Kidney (tissue), 14 donors: Measurements from ENCODE around the gene CDC42EP1. TPM values are rescaled to one million over a fixed set of nuclear protein-coding genes. Genes with fewer than 3 reads are reported as not detected.
"Not testable (repeated sequence)": the region's sequence is repeated elsewhere in the genome, so short reads cannot be mapped to it uniquely, and the experiment has no call there.

Source experiments
- DNase-seq, 5 donors: peaks; one replicate each; pipeline ENCODE4 v3.0.0-alpha.2; 2013 to 2020
- FAIRE-seq: peaks from 2 replicates; lab custom pipeline; 2012; peaks lifted over from hg19 to GRCh38; lab: Jason Lieb, UNC
- H3K27ac ChIP-seq, 2 donors: one replicate each; pipeline ENCODE4 v1.7.0; 2013; ENCODE audit warnings: low read depth in 2 of 2, low read length in 2 of 2, inconsistent platforms in 1 of 2
- H3K27me3 ChIP-seq: one replicate; pipeline ENCODE4 v1.7.1; 2013; ENCODE audit warnings: low read length, inconsistent platforms; ENCODE audit not compliant: control insufficient read depth, insufficient read depth
- H3K36me3 ChIP-seq, 3 donors: one replicate each; pipeline versions ENCODE4 v1.7.0 to v1.7.1; 2013; ENCODE audit warnings: low read length in 3 of 3, control low read depth in 1 of 3, inconsistent platforms in 1 of 3; ENCODE audit not compliant: insufficient read depth in 3 of 3, control insufficient read depth in 2 of 3
- H3K4me1 ChIP-seq, 3 donors: one replicate each; pipeline versions ENCODE4 v1.7.0 to v1.7.1; 2013; ENCODE audit warnings: low read length in 3 of 3, inconsistent platforms in 1 of 3, low read depth in 1 of 3; ENCODE audit not compliant: control insufficient read depth in 2 of 3, insufficient read depth in 2 of 3
- H3K4me3 ChIP-seq, 3 donors: one replicate each; pipeline versions ENCODE4 v1.7.0 to v1.8.1; 2013; ENCODE audit warnings: low read length in 3 of 3, control low read depth in 1 of 3, inconsistent platforms in 1 of 3
- H3K9ac ChIP-seq, 3 donors: one replicate each; pipeline versions ENCODE4 v1.7.0 to v1.7.1; 2013; ENCODE audit warnings: low read length in 3 of 3, control low read depth in 1 of 3, inconsistent platforms in 1 of 3
- H3K9me3 ChIP-seq, 3 donors: one replicate each; pipeline versions ENCODE4 v1.7.0 to v1.7.1; 2013; ENCODE audit warnings: low read length in 3 of 3, control low read depth in 1 of 3, inconsistent platforms in 1 of 3; ENCODE audit not compliant: control insufficient read depth in 2 of 3, insufficient read depth in 1 of 3
- intact Hi-C: fragments of 100-400 bp; cut with DNase I; formaldehyde crosslinking; loops from one replicate; pipeline ENCODE4 v1.11.1; 2022
- polyA plus RNA-seq: library from polyadenylated mRNA; stranded (reverse); fragments of 350-450 nt; fragmentation: Illumina TruSeq; extraction: RNeasy Lipid Tissue Mini Kit (QIAGEN cat#74804); gene quantifications from one replicate; pipeline ENCODE4 v1.2.3, GENCODE V29; 2014; ENCODE audit warnings: low read depth, low replicate concordance; ENCODE audit not compliant: insufficient read depth
- total RNA-seq: library from RNA; stranded (reverse); fragmentation: NEBNext Ultra II Directional; extraction: Animal tissue kit (Norgen Biotek cat#: 25700); gene quantifications from one replicate; pipeline ENCODE4 v1.2.1, GENCODE V29; 2021
- TF ChIP-seq, protein P1 (sequence below): IDR thresholded peaks from 3 replicates; pipeline ENCODE4 v1.5.1; 2012; ENCODE audit warnings: mild to moderate bottlenecking, moderate library complexity, borderline replicate concordance; ENCODE audit not compliant: insufficient read depth; ENCODE audit errors: extremely low read depth
- donor health status: control.
- donor health status: control.
- donor health status: control.
- donor health status: control.
- donor health status: control.
- donor health status: DM: yes; HTN: yes; CAD: no.
- donor health status: Normal renal cell carcinoma (clear cell type).

The CDC42EP1 gene
- total and polyA plus RNA-seq, 2 donors from 2014 or later: 29.5 to 68.5 TPM

DNA sequence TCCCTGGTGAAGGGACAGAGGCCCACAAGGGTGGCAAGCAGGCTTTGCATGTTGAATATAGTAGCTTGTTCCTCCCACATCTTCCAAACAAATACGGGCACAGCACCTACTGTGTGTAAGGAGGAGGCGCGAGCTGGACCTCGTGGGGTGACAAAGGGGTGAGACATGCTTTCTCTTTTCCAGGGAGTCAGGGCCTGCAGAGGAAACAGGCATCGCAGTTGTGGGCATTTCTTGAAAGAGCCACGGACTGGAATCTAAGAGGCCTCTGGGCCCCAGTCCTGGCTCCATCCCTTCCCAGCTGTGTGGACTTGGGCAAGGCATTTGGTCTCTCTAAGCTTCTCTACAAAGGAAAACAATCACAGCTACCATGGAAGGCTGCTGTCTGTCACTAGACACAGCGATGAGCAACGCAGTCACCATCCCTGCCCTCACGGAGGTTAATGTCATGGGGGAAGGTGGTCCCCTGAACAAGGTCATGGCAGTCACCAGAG lies 13.0 kb upstream of the CDC42EP1 start:
- H3K9me3 ChIP-seq: no peaks in the 10 kb centered on the region
- intact Hi-C loops: no loop called here
- peaks cover 7 to 30% (median 22%) of the 10 kb centered on the region in 3 donors for H3K4me1 ChIP-seq
- no peak overlapping the region for H3K4me3 ChIP-seq
- no peaks in the 10 kb centered on the region for H3K27me3 ChIP-seq
- TF ChIP-seq, protein P1, sequence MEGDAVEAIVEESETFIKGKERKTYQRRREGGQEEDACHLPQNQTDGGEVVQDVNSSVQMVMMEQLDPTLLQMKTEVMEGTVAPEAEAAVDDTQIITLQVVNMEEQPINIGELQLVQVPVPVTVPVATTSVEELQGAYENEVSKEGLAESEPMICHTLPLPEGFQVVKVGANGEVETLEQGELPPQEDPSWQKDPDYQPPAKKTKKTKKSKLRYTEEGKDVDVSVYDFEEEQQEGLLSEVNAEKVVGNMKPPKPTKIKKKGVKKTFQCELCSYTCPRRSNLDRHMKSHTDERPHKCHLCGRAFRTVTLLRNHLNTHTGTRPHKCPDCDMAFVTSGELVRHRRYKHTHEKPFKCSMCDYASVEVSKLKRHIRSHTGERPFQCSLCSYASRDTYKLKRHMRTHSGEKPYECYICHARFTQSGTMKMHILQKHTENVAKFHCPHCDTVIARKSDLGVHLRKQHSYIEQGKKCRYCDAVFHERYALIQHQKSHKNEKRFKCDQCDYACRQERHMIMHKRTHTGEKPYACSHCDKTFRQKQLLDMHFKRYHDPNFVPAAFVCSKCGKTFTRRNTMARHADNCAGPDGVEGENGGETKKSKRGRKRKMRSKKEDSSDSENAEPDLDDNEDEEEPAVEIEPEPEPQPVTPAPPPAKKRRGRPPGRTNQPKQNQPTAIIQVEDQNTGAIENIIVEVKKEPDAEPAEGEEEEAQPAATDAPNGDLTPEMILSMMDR: no peak
- H3K27ac ChIP-seq: peak overlapping the region; percentile 84 to 93
- no peaks in the 10 kb centered on the region for H3K36me3 ChIP-seq
- peak overlapping the region in 1 of 3 donors; percentile 47 for H3K9ac ChIP-seq
- FAIRE-seq (no peak), DNase-seq (peak in 1 of 5 donors; percentile 47)

DNA sequence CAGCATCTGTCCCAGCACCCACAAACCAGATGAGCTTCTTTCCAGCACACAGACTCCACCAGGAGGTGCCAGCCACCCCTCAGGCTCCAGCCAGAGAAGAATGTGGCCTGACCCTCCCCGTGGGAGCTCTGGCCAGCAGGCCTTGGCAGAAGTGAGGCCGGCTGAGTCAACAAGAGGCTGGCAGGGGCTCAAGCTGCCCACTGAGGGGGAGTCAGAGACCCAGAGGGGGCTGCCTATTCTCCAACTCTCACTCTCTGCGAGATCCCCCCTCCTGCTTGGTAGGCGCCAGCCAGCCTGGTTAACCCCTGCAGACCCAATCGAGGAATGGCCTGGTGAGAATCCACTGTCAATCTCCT lies 10.6 kb upstream of the CDC42EP1 start:
- Histone ChIP-seq H3K9me3 (no peaks in the 10 kb centered on the region), H3K36me3 (no peaks in the 10 kb centered on the region), H3K9ac (peak overlapping the region in 1 of 3 donors; percentile 34), H3K4me3 (no peak overlapping the region), H3K27me3 (no peaks in the 10 kb centered on the region), H3K4me1 (peaks cover 7 to 37% (median 22%) of the 10 kb centered on the region in 3 donors), H3K27ac (peak overlapping the region in 1 of 2 donors; percentile 22)
- intact Hi-C loops: no loop called here
- FAIRE-seq: no peak
- peak; percentile 87 to 94 (median 88) for DNase-seq
- TF ChIP-seq, protein P1: no peak

DNA sequence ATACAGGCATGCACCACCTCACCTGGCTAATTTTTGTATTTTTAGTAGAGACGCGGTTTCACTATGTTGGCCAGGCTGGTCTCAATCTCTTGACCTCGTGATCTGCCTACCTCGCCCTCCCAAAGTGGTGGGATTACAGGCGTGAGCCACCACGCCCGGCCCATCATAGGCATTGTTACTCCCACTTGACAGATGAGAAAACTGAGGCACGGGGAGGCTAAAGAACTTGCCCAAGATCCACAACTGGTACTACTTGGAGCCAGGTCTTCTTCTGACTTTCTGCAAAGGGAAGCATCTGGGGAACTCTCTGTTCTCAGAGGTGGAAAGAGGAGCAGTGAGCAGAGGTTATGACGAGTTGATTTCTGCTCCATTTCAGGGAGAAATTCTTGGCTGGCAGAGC lies 9.4 kb upstream of the CDC42EP1 start:
- H3K4me3 ChIP-seq, H3K36me3 ChIP-seq, H3K9me3 ChIP-seq, intact Hi-C loops, H3K27me3 ChIP-seq, DNase-seq, FAIRE-seq: not testable (repeated sequence)
- peaks cover 4 to 30% (median 14%) of the 10 kb centered on the region in 3 donors for H3K4me1 ChIP-seq
- H3K27ac ChIP-seq: peak overlapping the region in 1 of 2 donors; percentile 49
- peak overlapping the region in 1 of 3 donors; percentile 28 for H3K9ac ChIP-seq

DNA sequence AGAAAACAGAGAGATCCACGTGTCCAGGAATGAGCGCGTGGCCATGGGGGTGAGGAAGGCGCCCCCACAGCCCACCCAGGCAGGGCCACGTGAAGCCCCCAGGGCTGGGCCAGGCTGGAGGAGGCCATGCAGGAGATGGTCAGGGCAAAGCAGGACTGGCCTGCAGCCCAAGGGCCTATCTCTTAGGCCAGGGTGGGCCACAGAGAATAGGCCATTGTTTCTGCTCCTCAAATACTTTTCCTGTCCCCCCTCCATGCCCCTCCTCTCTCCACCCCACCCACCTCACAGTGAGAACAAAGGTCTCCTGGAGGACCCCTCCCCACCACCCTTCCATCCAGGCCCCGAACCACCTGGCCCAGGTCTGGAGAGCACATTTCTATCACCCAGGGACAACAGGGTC lies 8.3 kb upstream of the CDC42EP1 start:
- peaks cover 5 to 34% (median 15%) of the 10 kb centered on the region in 3 donors for H3K4me1 ChIP-seq
- H3K27ac ChIP-seq: peak overlapping the region; percentile 83 to 87
- TF ChIP-seq, protein P1: no peak

More for the DNA sequence above, 8.3 kb upstream of the CDC42EP1 start:
- no peak overlapping the region for H3K4me3 ChIP-seq
- intact Hi-C loops: no loop called here
- no peaks in the 10 kb centered on the region for H3K27me3 ChIP-seq
- no peaks in the 10 kb centered on the region for H3K36me3 ChIP-seq
- H3K9ac ChIP-seq: no peak overlapping the region
- no peaks in the 10 kb centered on the region for H3K9me3 ChIP-seq
- DNase-seq: no peak
- FAIRE-seq: no peak
